AG09309 (cell line): Measurements from ENCODE around the gene PIAS4.

Experiments used
- DNase-seq: peaks from one replicate; pipeline ENCODE4 v3.0.0-alpha.2; 2010; ENCODE audit warnings: low read depth
- H3K4me3 ChIP-seq: 2 replicates; pipeline ENCODE4 v1.5.1; 2011; ENCODE audit warnings: mild to moderate bottlenecking, low read depth, low read length, moderate library complexity; ENCODE audit not compliant: control insufficient read depth
- CTCF ChIP-seq: IDR thresholded peaks from 2 replicates; pipeline ENCODE4 v1.5.1; 2011; ENCODE audit warnings: mild to moderate bottlenecking, low read depth, low read length, inconsistent platforms; ENCODE audit not compliant: insufficient read depth, control insufficient read depth; ENCODE audit errors: missing control alignments

Gene PIAS4

DNA sequence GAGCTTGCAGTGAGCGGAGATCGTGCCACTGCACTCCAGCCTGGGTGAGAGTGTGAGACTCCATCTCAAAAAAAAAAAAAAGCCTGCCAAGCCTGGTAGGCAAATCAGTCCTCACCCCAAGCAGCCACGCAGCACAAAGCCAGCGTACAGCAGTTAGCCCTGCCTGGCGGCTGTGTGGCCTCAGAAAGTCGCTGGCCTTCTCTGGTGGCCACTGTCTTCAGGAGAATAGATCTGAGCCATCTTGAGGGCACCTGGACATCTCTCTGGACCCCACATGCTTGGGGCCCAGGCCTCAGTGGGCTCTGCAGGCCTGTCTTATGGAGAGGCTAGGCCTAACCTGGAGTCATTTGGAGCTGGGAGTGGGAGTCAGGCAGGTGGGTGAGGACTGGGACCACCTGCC is 23.0 kb downstream of the PIAS4 start:
- no peak overlapping the region for H3K4me3 ChIP-seq
- no peak for DNase-seq
- no peak for TF ChIP-seq CTCF

- DNase-seq = no peak
- no peak overlapping the region for H3K4me3 ChIP-seq
- TF ChIP-seq CTCF = no peak
Observed at GRCh38 chr19:4030981-4031380, 23.4 kb downstream of the PIAS4 start.

DNA sequence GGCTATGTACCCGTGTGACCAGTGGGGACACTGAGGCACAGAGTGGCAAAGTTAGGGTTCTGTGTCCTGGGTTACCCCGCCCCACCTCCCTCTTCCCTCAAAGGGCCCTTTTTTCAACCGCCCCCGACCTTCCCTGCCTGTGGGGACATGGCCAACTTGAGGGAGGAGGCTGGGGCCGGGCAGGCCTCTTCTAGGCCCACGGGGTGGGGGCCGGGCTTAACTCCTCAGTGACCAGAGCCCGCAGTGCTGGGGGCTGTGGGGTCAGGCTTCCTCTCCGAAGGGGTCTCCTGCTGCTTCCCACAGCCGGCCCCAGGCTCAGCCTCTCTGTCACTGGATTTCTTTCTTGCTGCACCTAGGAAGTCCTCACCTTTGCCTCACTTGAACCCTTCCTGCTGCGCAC is 23.9 kb downstream of the PIAS4 start:
- DNase-seq = no peak
- no peak for TF ChIP-seq CTCF
- H3K4me3 ChIP-seq = no peak overlapping the region

DNA sequence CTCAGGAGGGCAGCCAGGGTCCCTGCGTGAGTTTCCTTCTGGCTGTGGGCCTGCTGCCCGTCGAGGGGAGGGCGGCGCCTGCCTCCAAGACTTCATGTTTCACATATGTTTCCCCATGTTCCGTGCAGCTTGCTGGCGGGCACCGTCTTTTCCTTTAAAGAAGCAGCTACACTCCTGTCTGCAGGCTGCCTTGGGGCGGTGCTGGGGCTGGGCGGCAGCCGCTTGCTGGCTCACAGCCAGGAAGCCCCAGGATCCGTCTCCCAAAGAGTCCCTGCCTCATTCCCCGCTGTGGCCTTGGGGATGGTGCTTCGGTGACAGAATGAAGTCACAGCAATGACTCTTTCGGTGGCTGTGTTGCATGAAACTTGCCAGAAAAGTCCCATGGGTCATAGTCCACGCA is 24.9 kb downstream of the PIAS4 start:
- no peak for DNase-seq
- no peak for TF ChIP-seq CTCF
- H3K4me3 ChIP-seq = no peak overlapping the region

DNA sequence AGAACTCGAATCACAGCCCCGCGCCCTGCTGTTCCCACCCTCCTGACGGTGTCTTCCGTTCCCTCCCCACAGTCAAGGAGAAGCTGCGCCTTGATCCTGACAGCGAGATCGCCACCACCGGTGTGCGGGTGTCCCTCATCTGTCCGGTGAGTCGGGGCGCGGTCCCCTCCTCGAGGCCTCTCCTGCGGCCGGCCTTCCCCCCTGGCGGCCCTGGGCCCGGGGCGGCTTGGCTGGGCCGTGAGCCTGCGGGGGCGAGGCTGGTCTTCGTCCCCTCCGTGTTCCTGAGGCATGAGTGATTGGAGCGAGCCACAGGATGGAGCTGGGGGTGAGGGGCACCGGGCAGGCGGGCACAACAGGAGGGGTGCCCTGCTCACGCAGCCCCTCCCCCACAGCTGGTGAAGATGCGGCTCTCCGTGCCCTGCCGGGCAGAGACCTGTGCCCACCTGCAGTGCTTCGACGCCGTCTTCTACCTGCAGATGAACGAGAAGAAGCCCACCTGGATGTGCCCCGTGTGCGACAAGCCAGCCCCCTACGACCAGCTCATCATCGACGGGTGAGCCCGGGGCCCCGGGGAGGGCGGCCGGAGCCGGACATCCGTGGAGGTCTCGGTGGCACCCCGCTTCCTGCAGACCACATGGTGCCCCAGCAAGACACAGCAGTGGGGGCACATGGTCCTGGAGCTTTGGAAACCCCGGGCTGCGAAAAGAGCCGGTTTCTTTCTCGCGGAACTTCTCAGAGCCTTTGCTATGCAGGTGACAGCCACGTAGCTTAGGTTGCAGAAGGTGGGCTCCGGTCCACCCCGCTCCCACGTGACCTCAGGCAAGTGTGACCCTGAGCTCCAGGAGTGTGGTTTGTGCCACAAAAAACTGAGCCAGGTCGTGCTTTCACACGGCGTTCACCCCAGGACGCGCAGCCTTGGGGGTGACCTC is 25.8 kb downstream of the PIAS4 start:
- no peak for DNase-seq
- no peak overlapping the region for H3K4me3 ChIP-seq
- TF ChIP-seq CTCF = no peak

GRCh38 chr19:4034048-4035017 is 26.8 kb downstream of the PIAS4 start:
- H3K4me3 ChIP-seq = no peak overlapping the region
- DNase-seq = no peak
- no peak for TF ChIP-seq CTCF
